ENCODE results near the gene CCDC33.
A peak's percentile ranks its signal among the peaks of the same experiment; 100 is the strongest.

The CCDC33 gene

DNA sequence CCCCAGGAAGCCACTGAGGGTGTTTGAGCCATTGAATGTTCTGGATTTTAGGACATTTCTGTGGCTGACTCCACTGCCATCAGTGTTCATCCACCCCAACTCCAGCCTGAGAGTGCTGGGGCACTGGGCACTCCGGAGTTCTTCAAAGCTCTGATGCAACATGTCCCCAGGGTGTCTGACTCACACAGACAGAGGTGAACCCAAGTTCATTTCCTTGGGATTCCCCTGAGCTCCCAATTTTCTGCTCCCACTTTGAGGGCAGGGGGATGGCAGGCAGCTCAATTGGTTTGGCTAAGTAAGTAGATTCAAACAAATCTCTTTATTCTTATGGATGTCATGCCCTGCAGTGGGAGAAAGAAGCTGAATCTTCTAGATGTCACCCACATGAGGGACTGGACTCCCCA lies 35.7 kb upstream of the CCDC33 start:
- peaks cover 48% of the 10 kb centered on the region for H3K4me1 ChIP-seq (ENCODE audit: control insufficient read depth, insufficient read depth, low read length)
- H3K27me3 ChIP-seq (ENCODE audit: control insufficient read depth, insufficient read depth, low read length, poor library complexity, severe bottlenecking): no peaks in the 10 kb centered on the region
- no peaks in the 10 kb centered on the region for H3K9me3 ChIP-seq (ENCODE audit: control insufficient read depth, low read length)
- peaks cover under 1% of the 10 kb centered on the region for H3K36me3 ChIP-seq (ENCODE audit: control insufficient read depth, insufficient read depth, low read length)
- 72 to 83% methylated on average over 1 of the region's 1 CpG for WGBS, 2 experiments
- H3K27ac ChIP-seq (ENCODE audit: insufficient read depth, low read depth, low read length, poor library complexity, severe bottlenecking): no peak overlapping the region
- H3K4me3 ChIP-seq (ENCODE audit: insufficient read depth, low read depth, low read length): no peak overlapping the region

DNA sequence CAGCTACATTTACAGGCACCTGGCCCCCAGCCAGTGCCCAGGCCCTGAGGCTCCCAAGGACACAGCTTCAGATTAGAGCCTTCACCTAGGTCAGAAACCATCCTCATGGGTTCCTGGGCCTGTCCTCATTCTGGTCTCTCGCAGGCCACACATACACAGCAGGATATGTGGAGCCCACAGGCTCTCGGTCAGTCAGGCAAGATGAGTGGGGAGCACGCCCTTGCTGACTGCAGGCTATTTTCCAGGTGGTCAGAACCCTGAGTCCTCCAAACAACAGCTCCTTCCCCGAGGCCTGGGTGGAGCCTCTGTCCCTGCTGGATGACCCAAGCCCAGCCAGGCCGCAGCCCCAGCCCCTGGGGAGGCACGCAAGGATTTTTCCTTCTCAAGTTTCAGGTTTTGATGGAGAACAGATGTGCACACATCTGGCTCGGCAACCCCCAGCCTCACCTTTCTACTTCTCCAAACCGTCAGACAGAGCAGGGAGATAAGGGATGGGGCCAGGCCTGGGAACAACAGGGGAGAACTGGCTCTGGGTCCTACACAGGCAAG lies 35.2 kb upstream of the CCDC33 start:
- 54 to 66% methylated on average over 8 of the region's 8 CpGs for WGBS, 2 experiments
- Histone ChIP-seq H3K27ac (ENCODE audit: insufficient read depth, low read depth, low read length, poor library complexity, severe bottlenecking) (no peak overlapping the region), H3K36me3 (ENCODE audit: control insufficient read depth, insufficient read depth, low read length) (no peaks in the 10 kb centered on the region), H3K4me1 (ENCODE audit: control insufficient read depth, insufficient read depth, low read length) (peaks cover 50% of the 10 kb centered on the region), H3K9me3 (ENCODE audit: control insufficient read depth, low read length) (no peaks in the 10 kb centered on the region), H3K4me3 (ENCODE audit: insufficient read depth, low read depth, low read length) (no peak overlapping the region), H3K27me3 (ENCODE audit: control insufficient read depth, insufficient read depth, low read length, poor library complexity, severe bottlenecking) (no peaks in the 10 kb centered on the region)

- Histone ChIP-seq H3K27ac (ENCODE audit: insufficient read depth, low read depth, low read length, poor library complexity, severe bottlenecking) (peak overlapping the region; percentile 64), H3K9me3 (ENCODE audit: control insufficient read depth, low read length) (no peaks in the 10 kb centered on the region), H3K27me3 (ENCODE audit: control insufficient read depth, insufficient read depth, low read length, poor library complexity, severe bottlenecking) (no peaks in the 10 kb centered on the region), H3K4me3 (ENCODE audit: insufficient read depth, low read depth, low read length) (peak overlapping the region; percentile 24), H3K4me1 (ENCODE audit: control insufficient read depth, insufficient read depth, low read length) (peaks cover 50% of the 10 kb centered on the region), H3K36me3 (ENCODE audit: control insufficient read depth, insufficient read depth, low read length) (no peaks in the 10 kb centered on the region)
- 21 to 23% methylated on average over 7 of the region's 7 CpGs for WGBS, 2 experiments
Observed at GRCh38 chr15:74201710-74202420, 34.3 kb upstream of the CCDC33 start.

DNA sequence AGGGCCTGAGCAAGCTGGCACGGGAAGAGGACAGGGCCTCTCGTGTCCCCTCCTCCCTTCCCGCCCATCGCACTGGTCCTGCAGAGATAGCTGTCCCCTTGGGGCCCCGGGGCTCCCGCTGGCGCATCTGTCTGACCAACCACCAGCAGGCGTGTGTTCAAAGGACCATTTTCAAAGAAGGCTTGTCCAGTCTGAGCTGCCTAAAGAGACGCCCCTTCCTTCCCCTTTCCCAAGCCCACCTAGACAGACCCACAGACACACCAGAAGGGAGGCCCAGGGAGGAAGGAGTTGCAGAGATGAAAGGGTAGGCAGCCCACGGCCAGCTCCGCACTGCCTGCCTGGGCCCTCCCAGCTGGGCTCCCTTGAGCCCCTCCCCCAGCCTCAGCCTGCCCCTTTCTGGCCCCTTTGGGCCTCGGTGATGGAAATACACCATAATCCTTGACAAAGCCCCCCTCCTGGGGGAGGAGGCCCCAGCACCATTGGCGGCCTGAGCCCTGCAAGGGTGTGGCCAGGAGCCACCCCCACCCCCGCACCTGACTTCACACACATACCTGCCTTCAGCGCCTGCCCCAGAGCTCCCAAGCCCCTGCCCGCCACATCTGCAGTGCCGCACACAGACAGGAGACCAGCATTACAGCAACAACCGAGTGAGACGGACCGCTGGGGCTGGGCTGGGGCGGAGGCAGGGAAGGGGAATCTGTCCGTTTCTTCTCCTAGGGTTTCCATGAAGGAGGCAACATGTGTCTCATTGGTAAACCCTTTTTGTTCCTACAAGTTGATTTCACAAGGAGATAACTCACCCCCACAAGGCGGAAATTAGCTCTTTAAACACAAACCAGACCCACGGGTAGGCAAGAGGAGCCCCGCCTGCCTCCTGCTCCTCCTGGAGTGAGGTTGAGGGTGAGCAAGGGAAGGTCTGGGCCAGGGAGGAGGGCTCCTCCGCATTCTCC lies 33.4 kb upstream of the CCDC33 start, which contains the start of gene STRA6:
TSS of gene STRA6 (minus strand) at position 336 of the 950 bp plus-strand sequence. CDS start 520 bp downstream, outside the sequence.
- no peaks in the 10 kb centered on the region for H3K36me3 ChIP-seq (ENCODE audit: control insufficient read depth, insufficient read depth, low read length)
- WGBS, 2 experiments: 2 to 3% methylated on average over 25 to 26 of the region's 26 CpGs
- no peaks in the 10 kb centered on the region for H3K9me3 ChIP-seq (ENCODE audit: control insufficient read depth, low read length)
- H3K4me1 ChIP-seq (ENCODE audit: control insufficient read depth, insufficient read depth, low read length): peaks cover 54% of the 10 kb centered on the region
- H3K27me3 ChIP-seq (ENCODE audit: control insufficient read depth, insufficient read depth, low read length, poor library complexity, severe bottlenecking): no peaks in the 10 kb centered on the region
- H3K4me3 ChIP-seq (ENCODE audit: insufficient read depth, low read depth, low read length): peak within 1 kb of the TSS; percentile 24
- H3K27ac ChIP-seq (ENCODE audit: insufficient read depth, low read depth, low read length, poor library complexity, severe bottlenecking): peak within 1 kb of the TSS; percentile 64

DNA sequence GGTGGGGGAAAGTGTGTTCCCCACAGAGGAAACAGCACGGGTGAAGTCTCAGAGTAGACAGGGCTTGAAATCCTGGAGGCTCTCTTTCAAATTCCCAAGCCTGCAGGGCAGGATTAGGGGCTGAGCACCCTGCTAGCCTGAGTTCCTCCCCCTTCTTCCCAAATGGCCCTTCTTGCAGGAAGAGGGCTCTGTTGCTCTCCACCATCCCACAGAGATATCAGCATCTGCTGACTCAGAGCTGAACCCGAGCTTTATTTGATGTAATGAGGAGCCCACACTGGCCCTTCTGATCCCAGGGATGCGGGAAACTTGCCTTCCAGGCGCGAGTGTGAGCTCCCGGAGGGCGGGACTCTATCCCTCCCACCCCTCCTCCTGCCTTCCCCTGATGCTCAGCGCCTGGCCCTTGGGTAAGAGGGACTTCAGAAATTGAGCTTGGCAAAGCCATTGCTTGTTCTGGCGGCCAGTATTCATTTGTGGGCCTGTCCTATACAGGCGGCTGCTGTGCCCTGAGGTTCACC lies 32.2 kb upstream of the CCDC33 start:
- Histone ChIP-seq H3K27ac (ENCODE audit: insufficient read depth, low read depth, low read length, poor library complexity, severe bottlenecking) (peak overlapping the region; percentile 64), H3K4me3 (ENCODE audit: insufficient read depth, low read depth, low read length) (no peak overlapping the region), H3K36me3 (ENCODE audit: control insufficient read depth, insufficient read depth, low read length) (no peaks in the 10 kb centered on the region), H3K4me1 (ENCODE audit: control insufficient read depth, insufficient read depth, low read length) (peaks cover 61% of the 10 kb centered on the region), H3K27me3 (ENCODE audit: control insufficient read depth, insufficient read depth, low read length, poor library complexity, severe bottlenecking) (no peaks in the 10 kb centered on the region), H3K9me3 (ENCODE audit: control insufficient read depth, low read length) (no peaks in the 10 kb centered on the region)
- 7 to 11% methylated on average over 10 of the region's 10 CpGs for WGBS, 2 experiments

DNA sequence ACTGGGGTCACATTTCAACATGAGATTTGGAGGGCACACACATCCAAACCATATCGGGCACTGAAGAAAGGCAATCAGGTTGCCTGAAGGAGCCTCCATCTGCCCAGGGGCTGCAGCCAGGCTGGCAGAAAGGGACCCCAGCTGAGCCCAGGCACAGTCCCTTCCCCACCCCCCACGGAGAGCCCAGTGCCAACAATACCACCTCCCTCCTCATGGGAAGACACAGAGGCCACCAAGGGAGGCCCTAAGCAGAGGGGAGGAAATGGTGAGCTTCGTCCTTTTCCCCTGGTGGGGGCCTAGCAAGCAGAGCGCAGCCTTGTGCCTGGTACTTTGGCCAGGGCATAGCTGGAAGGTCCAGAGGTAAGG lies 30.6 kb upstream of the CCDC33 start:
- Histone ChIP-seq H3K36me3 (ENCODE audit: control insufficient read depth, insufficient read depth, low read length) (no peaks in the 10 kb centered on the region), H3K27ac (ENCODE audit: insufficient read depth, low read depth, low read length, poor library complexity, severe bottlenecking) (no peak overlapping the region), H3K4me3 (ENCODE audit: insufficient read depth, low read depth, low read length) (no peak overlapping the region), H3K4me1 (ENCODE audit: control insufficient read depth, insufficient read depth, low read length) (peaks cover 65% of the 10 kb centered on the region), H3K9me3 (ENCODE audit: control insufficient read depth, low read length) (no peaks in the 10 kb centered on the region), H3K27me3 (ENCODE audit: control insufficient read depth, insufficient read depth, low read length, poor library complexity, severe bottlenecking) (no peaks in the 10 kb centered on the region)
- WGBS, 2 experiments: 78 to 87% methylated on average over 4 of the region's 4 CpGs

GRCh38 chr15:74206801-74207281 lies 29.3 kb upstream of the CCDC33 start:
- no peaks in the 10 kb centered on the region for H3K36me3 ChIP-seq (ENCODE audit: control insufficient read depth, insufficient read depth, low read length)
- no peaks in the 10 kb centered on the region for H3K27me3 ChIP-seq (ENCODE audit: control insufficient read depth, insufficient read depth, low read length, poor library complexity, severe bottlenecking)
- 83 to 86% methylated on average over 6 of the region's 6 CpGs for WGBS, 2 experiments
- H3K9me3 ChIP-seq (ENCODE audit: control insufficient read depth, low read length): no peaks in the 10 kb centered on the region
- no peak overlapping the region for H3K27ac ChIP-seq (ENCODE audit: insufficient read depth, low read depth, low read length, poor library complexity, severe bottlenecking)
- H3K4me1 ChIP-seq (ENCODE audit: control insufficient read depth, insufficient read depth, low read length): peaks cover 53% of the 10 kb centered on the region
- H3K4me3 ChIP-seq (ENCODE audit: insufficient read depth, low read depth, low read length): no peak overlapping the region

DNA sequence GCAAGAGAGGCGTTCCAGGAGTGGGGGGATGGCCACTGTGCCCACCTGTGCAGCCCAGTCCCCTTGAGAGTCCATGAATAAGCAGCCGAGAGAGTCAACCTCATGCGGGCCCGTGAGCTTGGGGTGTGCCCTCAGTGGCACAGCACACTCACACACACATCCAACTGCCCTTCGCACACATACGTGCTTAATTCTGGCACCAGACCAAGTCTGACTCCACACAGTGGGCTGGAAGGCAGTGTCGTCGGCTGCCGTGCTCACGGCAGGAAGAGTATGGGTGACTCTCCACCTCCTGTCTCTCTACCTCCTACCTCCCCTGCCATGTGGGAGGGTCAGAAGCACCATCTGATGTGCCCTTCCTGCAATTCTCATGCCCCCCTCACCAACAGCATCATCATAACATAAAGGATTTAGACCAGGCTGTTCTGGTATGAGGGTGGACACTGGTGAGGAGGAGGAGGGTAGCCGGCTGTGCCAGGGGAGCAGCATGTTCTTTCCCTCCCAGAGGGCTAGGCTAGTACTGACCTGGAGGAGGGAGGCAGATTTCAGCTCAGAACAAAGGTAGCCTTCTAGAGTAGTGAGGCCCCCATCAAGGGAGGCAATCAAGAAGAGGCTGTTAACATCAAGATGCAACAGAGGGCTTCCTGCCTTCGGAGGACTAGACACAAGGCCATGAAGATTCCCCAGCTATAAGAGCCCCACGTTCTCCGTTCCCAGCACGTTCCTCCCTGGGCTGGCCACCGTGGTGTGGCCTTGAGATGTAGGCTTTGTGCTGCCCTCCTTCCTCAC lies 28.3 kb upstream of the CCDC33 start:
- H3K27me3 ChIP-seq (ENCODE audit: control insufficient read depth, insufficient read depth, low read length, poor library complexity, severe bottlenecking): no peaks in the 10 kb centered on the region
- H3K4me3 ChIP-seq (ENCODE audit: insufficient read depth, low read depth, low read length): no peak overlapping the region
- H3K4me1 ChIP-seq (ENCODE audit: control insufficient read depth, insufficient read depth, low read length): peaks cover 57% of the 10 kb centered on the region
- no peaks in the 10 kb centered on the region for H3K9me3 ChIP-seq (ENCODE audit: control insufficient read depth, low read length)
- no peak overlapping the region for H3K27ac ChIP-seq (ENCODE audit: insufficient read depth, low read depth, low read length, poor library complexity, severe bottlenecking)
- WGBS, 2 experiments: 93 to 95% methylated on average over 16 of the region's 16 CpGs
- H3K36me3 ChIP-seq (ENCODE audit: control insufficient read depth, insufficient read depth, low read length): no peaks in the 10 kb centered on the region

DNA sequence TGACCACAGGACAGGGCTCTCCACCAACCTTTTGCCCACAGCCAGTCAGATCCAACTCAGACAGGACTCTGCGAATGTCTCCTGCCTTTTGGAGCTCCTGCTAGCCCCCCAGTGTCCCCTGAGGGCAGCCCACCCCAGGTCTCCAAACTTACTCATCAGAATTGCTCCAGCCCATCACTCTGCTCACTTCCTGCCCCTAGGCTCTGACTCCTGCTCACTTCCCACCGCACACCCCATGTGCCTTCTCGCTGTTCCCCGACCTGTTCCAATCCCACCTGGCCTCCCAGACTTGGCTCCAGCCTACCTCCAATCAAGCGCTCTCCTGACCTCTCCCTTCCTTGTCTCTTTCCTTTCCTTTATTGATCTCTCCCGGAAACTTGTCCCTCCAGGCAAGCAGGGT lies 27.6 kb upstream of the CCDC33 start:
- Histone ChIP-seq H3K27me3 (ENCODE audit: control insufficient read depth, insufficient read depth, low read length, poor library complexity, severe bottlenecking) (no peaks in the 10 kb centered on the region), H3K9me3 (ENCODE audit: control insufficient read depth, low read length) (no peaks in the 10 kb centered on the region), H3K36me3 (ENCODE audit: control insufficient read depth, insufficient read depth, low read length) (no peaks in the 10 kb centered on the region), H3K4me1 (ENCODE audit: control insufficient read depth, insufficient read depth, low read length) (peaks cover 57% of the 10 kb centered on the region), H3K4me3 (ENCODE audit: insufficient read depth, low read depth, low read length) (no peak overlapping the region), H3K27ac (ENCODE audit: insufficient read depth, low read depth, low read length, poor library complexity, severe bottlenecking) (no peak overlapping the region)
- 57 to 58% methylated on average over 6 of the region's 6 CpGs for WGBS, 2 experiments
